22Rv1 (cell line): ENCODE data around the gene ZNF689.

Experiments used
- ZFX ChIP-seq: fragments of 450-650 bp; IDR thresholded peaks from 2 replicates; pipeline ENCODE4 v1.6.1; 2017; ENCODE audit warnings: antibody characterized with exemption, borderline replicate concordance
- TF ChIP-seq, protein P1 (sequence below): fragments of 450-650 bp; IDR thresholded peaks from 2 replicates; pipeline ENCODE4 v1.5.1; 2017; ENCODE audit warnings: mild to moderate bottlenecking

DNA sequence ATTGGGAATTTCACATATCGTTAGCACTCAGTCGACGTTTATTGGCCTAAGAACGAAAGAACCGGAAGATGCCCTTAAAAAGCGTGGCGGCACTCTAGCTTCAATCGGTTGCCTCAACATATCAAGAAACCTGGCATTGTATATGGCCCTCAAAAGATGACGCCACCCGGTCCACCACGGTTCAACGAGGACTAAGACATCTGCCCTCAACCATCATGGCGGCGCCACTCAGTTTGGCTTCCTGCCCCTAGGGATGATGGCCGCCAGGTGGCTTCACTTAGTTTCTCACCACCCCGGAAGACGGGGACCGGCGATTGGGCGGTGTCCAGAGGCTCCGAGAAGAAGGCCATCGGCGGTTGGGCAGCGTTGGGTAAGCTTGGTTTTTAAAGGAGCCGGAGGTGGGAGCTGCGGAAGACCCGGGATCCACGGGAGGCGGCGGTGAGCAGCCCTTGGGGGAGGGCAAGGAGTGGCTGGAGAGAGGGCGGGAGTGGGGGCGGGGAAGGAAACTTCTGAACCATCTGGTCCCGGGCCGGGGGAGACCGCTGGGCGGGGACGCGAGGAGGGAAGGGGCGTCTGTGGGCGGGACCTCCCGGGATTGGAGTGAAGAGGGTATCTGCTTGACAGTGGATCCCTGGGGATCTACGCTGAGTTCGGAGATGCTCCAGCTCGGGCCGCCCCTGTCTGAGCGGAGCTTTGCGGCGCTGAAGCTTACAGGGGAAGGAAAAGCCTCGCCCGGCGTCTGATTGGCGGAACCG lies 40.4 kb upstream of the ZNF689 start, which contains the start of gene PRR14:
- TF ChIP-seq, protein P1, sequence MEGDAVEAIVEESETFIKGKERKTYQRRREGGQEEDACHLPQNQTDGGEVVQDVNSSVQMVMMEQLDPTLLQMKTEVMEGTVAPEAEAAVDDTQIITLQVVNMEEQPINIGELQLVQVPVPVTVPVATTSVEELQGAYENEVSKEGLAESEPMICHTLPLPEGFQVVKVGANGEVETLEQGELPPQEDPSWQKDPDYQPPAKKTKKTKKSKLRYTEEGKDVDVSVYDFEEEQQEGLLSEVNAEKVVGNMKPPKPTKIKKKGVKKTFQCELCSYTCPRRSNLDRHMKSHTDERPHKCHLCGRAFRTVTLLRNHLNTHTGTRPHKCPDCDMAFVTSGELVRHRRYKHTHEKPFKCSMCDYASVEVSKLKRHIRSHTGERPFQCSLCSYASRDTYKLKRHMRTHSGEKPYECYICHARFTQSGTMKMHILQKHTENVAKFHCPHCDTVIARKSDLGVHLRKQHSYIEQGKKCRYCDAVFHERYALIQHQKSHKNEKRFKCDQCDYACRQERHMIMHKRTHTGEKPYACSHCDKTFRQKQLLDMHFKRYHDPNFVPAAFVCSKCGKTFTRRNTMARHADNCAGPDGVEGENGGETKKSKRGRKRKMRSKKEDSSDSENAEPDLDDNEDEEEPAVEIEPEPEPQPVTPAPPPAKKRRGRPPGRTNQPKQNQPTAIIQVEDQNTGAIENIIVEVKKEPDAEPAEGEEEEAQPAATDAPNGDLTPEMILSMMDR, result no peak
- TF ChIP-seq ZFX, result no peak
